Measurements from ENCODE around the gene UBQLN4.
A peak's percentile ranks its signal among the peaks of the same experiment; 100 is the strongest.

Gene UBQLN4

DNA sequence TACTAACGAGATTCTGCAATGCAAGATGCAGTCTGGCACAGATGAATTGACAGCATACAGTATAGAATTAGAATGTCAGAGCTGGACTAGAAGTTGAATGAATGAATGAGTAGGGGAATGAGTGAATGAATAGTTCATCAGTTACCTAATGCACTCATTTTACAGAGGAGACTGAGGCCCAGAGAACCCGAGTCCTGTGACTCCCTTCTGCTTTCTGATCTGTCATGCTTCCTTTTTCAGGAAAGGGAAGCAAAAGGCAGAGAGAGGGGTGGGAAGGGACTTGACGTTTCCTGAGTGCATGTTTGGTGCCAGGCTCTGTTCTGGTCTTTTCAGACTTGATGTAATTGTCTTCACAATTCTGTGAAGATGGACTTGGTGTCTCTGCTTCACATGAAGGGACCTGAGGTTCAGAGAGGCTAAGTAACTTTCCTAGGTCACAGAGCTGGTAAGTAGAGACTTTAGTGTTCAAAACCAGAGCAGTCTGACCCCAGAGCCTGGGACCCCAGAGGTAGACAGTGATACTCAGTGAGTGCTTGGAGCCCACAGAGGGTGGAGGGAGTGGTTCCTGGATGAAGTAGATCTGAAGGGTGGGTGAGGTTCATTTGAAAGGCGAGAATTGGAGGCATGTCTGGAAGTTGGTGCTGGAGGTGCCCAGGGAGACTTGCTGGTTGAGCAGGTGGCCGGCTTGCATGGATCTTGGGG lies 36.7 kb upstream of the UBQLN4 start:
- Histone ChIP-seq H3K4me3 (ENCODE audit: low read length) (no peak overlapping the region), H3K4me1 (ENCODE audit: control insufficient read depth, insufficient read depth, low read length) (no peaks in the 10 kb centered on the region), H3K36me3 (ENCODE audit: control insufficient read depth, insufficient read depth, low read length) (no peaks in the 10 kb centered on the region), H3K27ac (ENCODE audit: low read depth, low read length) (no peak overlapping the region), H3K27me3 (ENCODE audit: control insufficient read depth, insufficient read depth, low read length) (no peaks in the 10 kb centered on the region), H3K9ac (ENCODE audit: low read length) (no peak overlapping the region)

DNA sequence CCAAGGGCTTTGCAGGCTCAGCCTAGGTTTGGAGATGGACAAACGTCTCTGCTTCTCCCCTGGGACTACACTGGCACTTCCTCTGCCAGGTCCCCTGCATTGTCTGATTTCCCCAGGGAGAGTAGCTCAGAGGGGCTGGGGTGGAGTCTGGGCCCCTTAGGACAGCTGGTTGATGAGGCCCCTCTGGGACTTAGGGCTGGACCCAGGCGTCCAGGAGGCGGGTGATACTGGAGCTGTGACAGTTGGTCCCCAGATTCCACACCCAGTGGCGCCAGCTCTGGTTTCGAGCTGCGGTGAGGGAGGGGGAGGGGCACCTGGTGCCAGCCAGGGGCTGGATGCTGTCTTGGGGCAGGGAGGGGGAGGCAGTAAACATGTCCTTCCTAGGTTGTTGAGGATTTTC lies 36.1 kb upstream of the UBQLN4 start:
- H3K9ac ChIP-seq (ENCODE audit: low read length) = no peak overlapping the region
- H3K27ac ChIP-seq (ENCODE audit: low read depth, low read length) = no peak overlapping the region

DNA sequence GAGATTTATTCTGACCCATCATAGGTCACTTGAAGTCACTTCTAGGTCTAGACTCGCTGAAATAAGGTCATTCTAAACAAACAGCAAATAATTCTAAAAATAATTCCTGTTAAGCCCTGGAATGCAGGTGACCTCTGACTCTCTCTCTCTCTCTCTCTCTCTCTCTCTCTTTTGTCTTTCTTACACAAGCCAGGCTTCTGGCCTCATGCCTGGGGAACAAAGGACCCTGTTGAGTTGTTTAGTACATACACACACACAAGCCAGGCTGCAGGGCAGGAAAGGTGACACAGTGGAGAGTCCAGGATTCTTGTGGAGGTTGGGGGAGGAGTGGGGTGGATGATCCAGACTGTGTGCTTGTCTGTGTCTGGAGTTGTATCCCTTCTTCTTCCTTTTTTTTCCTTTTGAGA lies 32.7 kb upstream of the UBQLN4 start:
- no peaks in the 10 kb centered on the region for H3K4me1 ChIP-seq (ENCODE audit: control insufficient read depth, insufficient read depth, low read length)
- no peaks in the 10 kb centered on the region for H3K36me3 ChIP-seq (ENCODE audit: control insufficient read depth, insufficient read depth, low read length)
- no peaks in the 10 kb centered on the region for H3K27me3 ChIP-seq (ENCODE audit: control insufficient read depth, insufficient read depth, low read length)
- no peak overlapping the region for H3K9ac ChIP-seq (ENCODE audit: low read length)
- H3K27ac ChIP-seq (ENCODE audit: low read depth, low read length) = no peak overlapping the region
- H3K4me3 ChIP-seq (ENCODE audit: low read length) = no peak overlapping the region

More for the DNA sequence above, 36.1 kb upstream of the UBQLN4 start:
- Histone ChIP-seq H3K4me1 (ENCODE audit: control insufficient read depth, insufficient read depth, low read length) (no peaks in the 10 kb centered on the region), H3K36me3 (ENCODE audit: control insufficient read depth, insufficient read depth, low read length) (no peaks in the 10 kb centered on the region), H3K27me3 (ENCODE audit: control insufficient read depth, insufficient read depth, low read length) (no peaks in the 10 kb centered on the region), H3K4me3 (ENCODE audit: low read length) (no peak overlapping the region)

DNA sequence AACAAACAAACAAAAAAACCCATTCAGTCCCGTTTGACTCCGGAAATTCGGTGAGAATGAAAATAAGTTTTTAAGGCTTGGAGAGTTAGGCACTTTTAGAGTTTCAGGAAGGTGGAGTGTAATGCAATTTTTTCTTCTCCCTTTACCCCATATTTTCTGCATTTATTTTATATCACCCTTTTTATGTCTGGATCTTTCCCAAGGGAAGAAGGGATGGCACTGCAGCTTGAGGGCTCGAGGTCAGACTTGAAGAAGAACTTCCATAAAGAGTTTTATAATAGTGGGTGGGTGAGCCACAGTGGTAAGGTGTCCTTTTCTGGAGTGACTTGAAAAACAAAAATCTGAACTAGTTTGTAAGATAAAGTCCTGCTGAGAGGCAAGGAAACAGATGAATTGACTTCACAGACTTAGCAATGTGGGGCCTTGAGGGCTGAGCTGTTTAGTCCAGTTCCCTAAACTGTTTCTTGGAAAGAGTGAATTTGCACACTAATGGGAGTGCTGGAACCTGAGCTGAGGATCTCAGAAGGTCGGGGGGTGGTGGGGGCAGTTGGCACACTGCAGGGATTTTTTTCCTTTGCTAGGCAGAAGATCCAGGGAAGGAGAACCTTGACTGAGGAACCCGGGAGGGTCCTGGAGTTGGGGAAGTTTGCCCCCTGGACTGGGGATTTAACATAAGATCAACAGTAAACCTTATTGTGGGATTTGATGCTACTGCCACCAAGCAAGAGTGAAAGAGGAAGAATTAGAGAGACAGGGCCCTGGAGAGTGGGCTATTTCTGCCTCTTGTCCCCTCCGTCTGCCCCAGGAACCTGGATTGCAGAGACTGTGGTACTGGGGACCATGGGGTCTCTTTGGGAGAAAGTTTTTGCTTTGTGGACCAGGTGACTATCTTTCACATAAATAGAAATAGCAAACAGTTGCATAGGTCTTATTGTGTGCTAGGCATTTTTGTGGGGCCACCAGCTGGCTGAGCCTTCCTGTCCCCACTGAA lies 30.5 kb upstream of the UBQLN4 start:
- Histone ChIP-seq H3K27ac (ENCODE audit: low read depth, low read length) (no peak overlapping the region), H3K36me3 (ENCODE audit: control insufficient read depth, insufficient read depth, low read length) (no peaks in the 10 kb centered on the region), H3K4me3 (ENCODE audit: low read length) (no peak overlapping the region), H3K4me1 (ENCODE audit: control insufficient read depth, insufficient read depth, low read length) (no peaks in the 10 kb centered on the region), H3K9ac (ENCODE audit: low read length) (no peak overlapping the region), H3K27me3 (ENCODE audit: control insufficient read depth, insufficient read depth, low read length) (no peaks in the 10 kb centered on the region)

DNA sequence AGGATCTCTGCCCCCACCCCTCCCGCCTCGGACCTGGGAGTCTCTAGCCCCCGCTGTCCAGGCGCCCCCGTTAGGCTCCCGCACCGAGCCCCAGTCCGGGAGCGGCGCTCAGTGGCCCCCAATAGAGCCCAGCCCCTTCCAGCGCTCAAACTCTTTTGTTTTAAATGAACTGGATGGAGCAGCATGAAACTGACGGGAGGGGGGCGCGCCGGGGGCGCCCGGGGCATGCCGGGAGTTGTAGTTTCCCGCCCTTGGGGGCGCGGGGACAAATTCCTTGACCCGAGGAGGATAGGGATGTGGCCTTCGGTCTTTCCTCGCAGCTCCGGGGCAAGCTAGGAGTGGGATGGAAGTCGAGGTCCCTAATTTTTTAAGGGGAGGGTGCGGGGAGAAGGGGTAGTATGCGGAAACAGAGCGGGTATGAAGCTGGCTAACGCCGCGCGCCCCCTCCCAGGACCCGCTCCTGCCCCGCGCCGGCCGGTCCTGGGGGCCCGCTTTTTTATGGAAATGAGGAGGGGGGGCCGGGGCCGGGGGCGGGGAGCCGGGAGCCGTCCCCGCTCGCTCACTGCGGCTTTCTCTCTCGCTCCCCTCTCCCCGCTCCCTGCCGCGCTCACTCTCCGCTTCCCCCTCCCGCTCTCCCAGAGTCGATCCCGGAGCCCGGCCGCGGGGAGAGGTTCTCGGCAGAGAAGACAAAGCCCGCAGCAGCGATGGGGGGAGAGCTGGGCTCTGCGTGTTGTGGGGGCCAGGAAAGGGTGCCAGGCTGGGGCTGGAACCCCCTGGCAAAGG lies 28.9 kb upstream of the UBQLN4 start, which contains the start of gene MEX3A:
MEX3A (minus strand) TSS at position 157 of the 783 bp plus-strand sequence. CDS start 467 bp downstream, outside the sequence.
- Histone ChIP-seq H3K27me3 (ENCODE audit: control insufficient read depth, insufficient read depth, low read length) (no peaks in the 10 kb centered on the region), H3K36me3 (ENCODE audit: control insufficient read depth, insufficient read depth, low read length) (no peaks in the 10 kb centered on the region), H3K4me3 (ENCODE audit: low read length) (peak within 1 kb of the TSS; percentile 79), H3K27ac (ENCODE audit: low read depth, low read length) (peak within 1 kb of the TSS; percentile 55), H3K4me1 (ENCODE audit: control insufficient read depth, insufficient read depth, low read length) (no peaks in the 10 kb centered on the region), H3K9ac (ENCODE audit: low read length) (no peak within 1 kb of the TSS)

DNA sequence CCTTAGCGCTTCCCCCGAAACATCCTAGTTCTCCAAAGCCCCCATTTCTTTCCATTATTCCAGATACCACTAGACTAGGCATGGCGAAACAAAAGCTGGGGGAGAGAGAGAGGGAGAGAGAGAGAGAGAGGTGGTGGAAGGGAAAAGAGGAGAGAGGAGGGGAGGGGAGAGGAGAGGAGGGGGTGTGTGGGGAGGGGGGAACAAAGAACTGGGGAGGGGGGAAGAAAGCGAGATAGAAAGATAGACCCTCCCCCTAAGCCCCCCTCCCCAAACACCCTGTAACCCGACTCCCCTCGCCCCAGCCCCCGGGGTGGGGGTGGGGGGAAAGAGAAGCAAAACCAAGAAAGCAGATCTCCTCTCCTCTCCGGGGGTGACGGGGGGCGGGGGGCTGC lies 28.3 kb upstream of the UBQLN4 start:
- H3K4me1 ChIP-seq (ENCODE audit: control insufficient read depth, insufficient read depth, low read length) = no peaks in the 10 kb centered on the region
- peak overlapping the region; percentile 79 for H3K4me3 ChIP-seq (ENCODE audit: low read length)
- no peak overlapping the region for H3K9ac ChIP-seq (ENCODE audit: low read length)
- H3K36me3 ChIP-seq (ENCODE audit: control insufficient read depth, insufficient read depth, low read length) = no peaks in the 10 kb centered on the region
- no peak overlapping the region for H3K27ac ChIP-seq (ENCODE audit: low read depth, low read length)
- H3K27me3 ChIP-seq (ENCODE audit: control insufficient read depth, insufficient read depth, low read length) = no peaks in the 10 kb centered on the region

DNA sequence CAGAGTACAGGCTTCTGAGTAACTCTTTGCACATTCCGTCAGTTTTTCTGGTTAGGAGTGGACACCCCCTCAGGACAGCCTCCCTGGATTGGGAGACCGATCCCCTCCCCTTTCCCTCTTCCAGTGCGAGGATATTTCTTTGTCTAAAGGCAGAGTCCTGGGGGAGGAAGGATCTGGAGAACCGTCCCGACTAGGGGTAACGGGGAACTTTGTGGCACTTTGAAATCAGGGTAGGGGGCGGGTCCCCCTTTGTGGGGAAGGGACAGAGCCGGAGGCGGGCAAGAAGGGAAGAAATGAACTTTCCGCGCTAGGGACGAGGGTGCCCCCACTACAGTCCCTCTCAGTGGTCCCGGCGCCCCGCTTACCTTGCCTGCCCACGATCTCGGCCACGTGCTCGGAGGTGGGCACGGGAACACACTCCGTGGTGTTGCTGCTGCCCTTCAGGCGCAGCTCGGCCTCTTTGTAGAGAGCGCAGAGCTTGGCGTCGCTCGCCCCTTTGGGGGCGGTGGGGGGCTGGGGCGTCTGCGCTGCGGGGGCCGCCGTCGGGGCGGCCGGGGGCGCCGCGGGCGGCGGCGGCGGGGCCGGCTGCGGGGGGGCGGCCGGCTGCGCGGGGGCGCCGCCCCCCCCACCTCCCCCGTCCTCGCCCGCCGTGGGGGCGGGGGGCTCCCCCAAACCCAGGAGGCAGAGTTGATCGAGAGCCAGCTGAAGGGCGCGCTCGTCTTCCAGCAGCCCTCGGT lies 27.8 kb upstream of the UBQLN4 start:
- Histone ChIP-seq H3K27me3 (ENCODE audit: control insufficient read depth, insufficient read depth, low read length) (no peaks in the 10 kb centered on the region), H3K4me3 (ENCODE audit: low read length) (peak overlapping the region; percentile 5), H3K27ac (ENCODE audit: low read depth, low read length) (no peak overlapping the region), H3K9ac (ENCODE audit: low read length) (no peak overlapping the region), H3K4me1 (ENCODE audit: control insufficient read depth, insufficient read depth, low read length) (no peaks in the 10 kb centered on the region), H3K36me3 (ENCODE audit: control insufficient read depth, insufficient read depth, low read length) (no peaks in the 10 kb centered on the region)

DNA sequence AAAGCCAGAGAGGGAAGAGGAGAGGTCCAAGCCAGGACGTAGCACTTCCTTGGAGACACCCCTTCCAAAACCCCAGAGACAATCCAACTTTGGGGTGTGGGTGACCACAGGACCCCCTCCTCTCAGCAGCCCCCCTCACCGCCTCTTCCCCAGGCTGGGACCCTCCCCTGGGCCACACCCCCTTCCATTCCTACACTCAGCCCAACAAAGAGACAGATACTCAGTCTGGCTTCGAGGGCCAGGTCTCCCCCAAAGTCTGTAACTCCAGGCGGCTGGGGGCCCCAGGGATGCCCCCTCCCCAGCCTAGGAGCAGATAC lies 27.2 kb upstream of the UBQLN4 start:
- H3K9ac ChIP-seq (ENCODE audit: low read length) = no peak overlapping the region
- peaks cover 3% of the 10 kb centered on the region for H3K4me1 ChIP-seq (ENCODE audit: control insufficient read depth, insufficient read depth, low read length)
- H3K27me3 ChIP-seq (ENCODE audit: control insufficient read depth, insufficient read depth, low read length) = no peaks in the 10 kb centered on the region
- no peak overlapping the region for H3K27ac ChIP-seq (ENCODE audit: low read depth, low read length)
- H3K36me3 ChIP-seq (ENCODE audit: control insufficient read depth, insufficient read depth, low read length) = no peaks in the 10 kb centered on the region
- H3K4me3 ChIP-seq (ENCODE audit: low read length) = no peak overlapping the region

DNA sequence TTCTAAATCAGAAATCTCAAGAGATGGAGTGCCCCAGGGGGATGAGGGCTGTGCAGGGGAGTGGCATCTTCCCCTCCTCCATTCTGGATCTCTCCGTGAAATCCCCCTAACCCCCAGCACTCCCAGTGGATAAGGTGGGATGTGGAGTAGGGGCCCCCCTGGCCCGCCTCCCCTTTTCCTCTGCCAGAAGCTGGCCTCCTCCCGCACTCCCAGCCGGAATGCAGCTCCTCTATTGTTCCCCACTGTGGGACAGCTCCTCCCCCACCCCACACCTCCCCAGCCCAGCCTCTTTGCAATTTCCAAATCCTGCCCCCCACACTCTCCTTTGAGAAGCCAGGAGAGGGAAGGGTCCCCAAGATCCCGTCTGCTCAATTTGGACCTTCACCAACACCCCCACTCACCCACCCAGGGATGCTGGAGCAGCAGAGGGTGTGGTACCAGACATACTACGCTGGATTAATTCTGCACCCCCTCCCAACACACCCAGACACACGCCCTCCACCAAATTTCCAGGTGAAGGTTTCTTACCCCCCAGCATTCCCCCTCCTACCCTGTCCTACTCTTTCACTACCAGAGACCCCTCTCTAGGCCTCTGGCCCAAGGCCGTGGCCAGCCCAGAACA lies 26.8 kb upstream of the UBQLN4 start:
- Histone ChIP-seq H3K27ac (ENCODE audit: low read depth, low read length) (no peak overlapping the region), H3K4me1 (ENCODE audit: control insufficient read depth, insufficient read depth, low read length) (peaks cover 6% of the 10 kb centered on the region), H3K27me3 (ENCODE audit: control insufficient read depth, insufficient read depth, low read length) (no peaks in the 10 kb centered on the region), H3K36me3 (ENCODE audit: control insufficient read depth, insufficient read depth, low read length) (no peaks in the 10 kb centered on the region), H3K4me3 (ENCODE audit: low read length) (no peak overlapping the region), H3K9ac (ENCODE audit: low read length) (no peak overlapping the region)

DNA sequence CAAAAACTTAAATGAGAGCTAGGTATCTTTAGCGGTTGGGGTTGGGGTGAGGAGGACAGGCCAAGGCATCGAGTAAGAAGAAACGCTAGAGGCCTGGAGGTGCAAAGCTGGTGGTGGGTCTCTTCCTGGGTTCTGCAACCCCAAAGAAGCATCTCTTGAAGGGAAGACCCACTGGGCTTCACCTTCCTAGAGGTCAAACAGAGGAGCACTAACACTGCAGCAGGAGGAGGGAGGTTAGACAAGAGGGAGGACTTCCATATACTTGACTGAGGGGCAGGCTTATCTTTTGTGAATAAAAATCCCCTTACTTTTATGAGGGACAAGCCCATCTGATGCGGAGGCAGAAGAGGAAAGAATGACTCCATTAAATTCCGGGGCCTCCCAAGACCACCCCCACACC lies 26.2 kb upstream of the UBQLN4 start:
- Histone ChIP-seq H3K27me3 (ENCODE audit: control insufficient read depth, insufficient read depth, low read length) (no peaks in the 10 kb centered on the region), H3K4me3 (ENCODE audit: low read length) (no peak overlapping the region), H3K9ac (ENCODE audit: low read length) (no peak overlapping the region), H3K36me3 (ENCODE audit: control insufficient read depth, insufficient read depth, low read length) (no peaks in the 10 kb centered on the region), H3K27ac (ENCODE audit: low read depth, low read length) (no peak overlapping the region), H3K4me1 (ENCODE audit: control insufficient read depth, insufficient read depth, low read length) (peaks cover 6% of the 10 kb centered on the region)

DNA sequence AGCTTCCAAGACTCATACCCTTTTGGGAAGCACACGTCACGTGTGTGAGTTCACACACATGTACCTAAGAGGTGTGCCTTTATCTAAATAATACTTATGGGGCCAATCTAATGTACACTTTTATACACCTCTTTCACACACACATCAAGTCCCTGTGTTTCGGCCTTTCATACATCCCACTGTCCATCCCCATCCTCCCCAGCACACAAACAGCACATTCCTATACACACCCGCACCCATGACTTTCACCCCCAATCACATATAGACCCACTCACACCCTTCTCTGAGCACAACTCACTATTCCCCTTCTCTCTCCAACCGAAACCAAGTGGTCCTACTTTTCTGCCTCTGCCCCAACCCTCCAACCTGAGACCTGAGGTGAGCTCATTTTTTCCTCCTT lies 25.1 kb upstream of the UBQLN4 start:
- no peak overlapping the region for H3K4me3 ChIP-seq (ENCODE audit: low read length)
- no peak overlapping the region for H3K9ac ChIP-seq (ENCODE audit: low read length)
- no peak overlapping the region for H3K27ac ChIP-seq (ENCODE audit: low read depth, low read length)
- H3K36me3 ChIP-seq (ENCODE audit: control insufficient read depth, insufficient read depth, low read length) = no peaks in the 10 kb centered on the region
- H3K4me1 ChIP-seq (ENCODE audit: control insufficient read depth, insufficient read depth, low read length) = peaks cover 6% of the 10 kb centered on the region
- H3K27me3 ChIP-seq (ENCODE audit: control insufficient read depth, insufficient read depth, low read length) = no peaks in the 10 kb centered on the region

Data from rectal smooth muscle tissue (tissue), 1 donor.